Lung (tissue), 12 donors: ENCODE measurements around the gene OR4D5. TPM values are rescaled to one million over a fixed set of nuclear protein-coding genes. Genes with fewer than 3 reads are reported as not detected.

ENCODE experiments used
- ATAC-seq: fragments of 200-7000 bp; cut with Tn5 transposase; one replicate; pipeline ENCODE4 v1.9.1; 2020; ENCODE audit warnings: moderate number of reproducible peaks; ENCODE audit not compliant: insufficient read depth, low FRiP score
- DNase-seq, 3 donors: peaks; one replicate each; pipeline ENCODE4 v3.0.0-alpha.2; 2013 to 2017
- H3K27ac ChIP-seq, 2 donors: one replicate each; pipeline ENCODE4 v1.5.1; 2013; ENCODE audit warnings: mild to moderate bottlenecking in 2 of 2, moderate library complexity in 2 of 2, control low read depth in 1 of 2, inconsistent platforms in 1 of 2, low read depth in 1 of 2, low read length in 1 of 2
- H3K27me3 ChIP-seq, 3 donors: one replicate each; pipeline ENCODE4 v1.5.1; 2013; ENCODE audit warnings: low read length in 2 of 3; ENCODE audit not compliant: control insufficient read depth in 3 of 3, insufficient read depth in 3 of 3
- H3K36me3 ChIP-seq, 4 donors: one replicate each; pipeline ENCODE4 v1.5.1; 2013; ENCODE audit warnings: low read length in 4 of 4, mild to moderate bottlenecking in 1 of 4, moderate library complexity in 1 of 4; ENCODE audit not compliant: control insufficient read depth in 4 of 4, insufficient read depth in 4 of 4
- H3K4me1 ChIP-seq, 5 donors: one replicate each; pipeline ENCODE4 v1.5.1; 2013; ENCODE audit warnings: low read length in 5 of 5, mild to moderate bottlenecking in 2 of 5, moderate library complexity in 1 of 5; ENCODE audit not compliant: control insufficient read depth in 5 of 5, insufficient read depth in 5 of 5
- H3K4me3 ChIP-seq: one replicate; pipeline ENCODE4 v1.5.1; 2013; ENCODE audit warnings: mild to moderate bottlenecking, control low read depth, moderate library complexity
- H3K9ac ChIP-seq, 2 donors: one replicate each; pipeline ENCODE4 v1.5.1; 2013; ENCODE audit warnings: low read length in 2 of 2, control low read depth in 1 of 2; ENCODE audit not compliant: insufficient read depth in 1 of 2
- H3K9me3 ChIP-seq, 4 donors: one replicate each; pipeline ENCODE4 v1.5.1; 2013; ENCODE audit warnings: low read length in 3 of 4, mild to moderate bottlenecking in 1 of 4, moderate library complexity in 1 of 4; ENCODE audit not compliant: control insufficient read depth in 4 of 4, insufficient read depth in 3 of 4
- WGBS, 2 donors: extraction: QIAGEN DNeasy Blood & Tissue Kit; methylation state at CpG; one replicate each; pipeline ENCODE4 v1.1.7; 2013; 5-methylcytosine and 5-hydroxymethylcytosine counted together
- polyA plus RNA-seq, 2 donors: library from polyadenylated mRNA; stranded (reverse); fragments of 200-250 nt; gene quantifications; one replicate each; pipeline ENCODE4 v1.2.1, GENCODE V29; 2013
- total RNA-seq, 2 donors: library from RNA; depleted of rRNA in 1 of 2; stranded (reverse); fragments of >200 nt in 1 of 2; gene quantifications; one replicate each; pipeline ENCODE4 v1.2.1, GENCODE V29; 2014 to 2021
- TF ChIP-seq, protein P1 (sequence below): IDR thresholded peaks from 2 replicates; pipeline ENCODE4 v1.5.1; 2012; ENCODE audit warnings: mild to moderate bottlenecking; ENCODE audit errors: control extremely low read depth, extremely low read depth
- donor health status: control.
- donor health status: control.
- donor health status: Bipolar disorder and iron deficiency.
- donor health status: healthy.
- donor health status: DM: yes; HTN: yes; CAD: no.

OR4D5 gene
- total and polyA plus RNA-seq, 4 donors = not detected

DNA sequence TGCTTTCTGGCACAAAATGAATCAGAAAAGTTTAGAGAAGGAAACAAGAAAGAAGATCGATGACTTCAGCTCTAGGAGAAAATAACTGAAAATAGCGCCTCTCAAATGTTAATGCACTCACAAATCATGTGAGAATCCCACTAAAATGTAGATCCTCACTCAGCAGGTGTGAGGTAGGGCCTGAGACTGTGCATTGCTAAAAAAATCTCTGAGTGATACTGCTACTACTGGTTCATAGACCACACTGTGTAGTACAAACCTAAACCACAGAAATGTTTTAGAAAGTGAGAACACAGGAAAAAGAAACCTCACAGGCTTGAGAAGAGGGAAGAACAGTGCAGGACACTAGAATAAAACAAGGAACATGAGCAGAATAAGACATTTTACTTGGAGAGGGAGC lies 35.5 kb upstream of the OR4D5 start:
- Histone ChIP-seq H3K4me1 (no peaks in the 10 kb centered on the region), H3K27ac (no peak overlapping the region), H3K36me3 (no peaks in the 10 kb centered on the region), H3K9me3 (no peaks in the 10 kb centered on the region), H3K27me3 (no peaks in the 10 kb centered on the region), H3K4me3 (no peak overlapping the region), H3K9ac (no peak overlapping the region)
- 76 to 85% methylated on average over 2 of the region's 2 CpGs for WGBS, 2 donors
- DNase-seq (no peak), ATAC-seq (no peak)
- TF ChIP-seq, protein P1, sequence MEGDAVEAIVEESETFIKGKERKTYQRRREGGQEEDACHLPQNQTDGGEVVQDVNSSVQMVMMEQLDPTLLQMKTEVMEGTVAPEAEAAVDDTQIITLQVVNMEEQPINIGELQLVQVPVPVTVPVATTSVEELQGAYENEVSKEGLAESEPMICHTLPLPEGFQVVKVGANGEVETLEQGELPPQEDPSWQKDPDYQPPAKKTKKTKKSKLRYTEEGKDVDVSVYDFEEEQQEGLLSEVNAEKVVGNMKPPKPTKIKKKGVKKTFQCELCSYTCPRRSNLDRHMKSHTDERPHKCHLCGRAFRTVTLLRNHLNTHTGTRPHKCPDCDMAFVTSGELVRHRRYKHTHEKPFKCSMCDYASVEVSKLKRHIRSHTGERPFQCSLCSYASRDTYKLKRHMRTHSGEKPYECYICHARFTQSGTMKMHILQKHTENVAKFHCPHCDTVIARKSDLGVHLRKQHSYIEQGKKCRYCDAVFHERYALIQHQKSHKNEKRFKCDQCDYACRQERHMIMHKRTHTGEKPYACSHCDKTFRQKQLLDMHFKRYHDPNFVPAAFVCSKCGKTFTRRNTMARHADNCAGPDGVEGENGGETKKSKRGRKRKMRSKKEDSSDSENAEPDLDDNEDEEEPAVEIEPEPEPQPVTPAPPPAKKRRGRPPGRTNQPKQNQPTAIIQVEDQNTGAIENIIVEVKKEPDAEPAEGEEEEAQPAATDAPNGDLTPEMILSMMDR = no peak

DNA sequence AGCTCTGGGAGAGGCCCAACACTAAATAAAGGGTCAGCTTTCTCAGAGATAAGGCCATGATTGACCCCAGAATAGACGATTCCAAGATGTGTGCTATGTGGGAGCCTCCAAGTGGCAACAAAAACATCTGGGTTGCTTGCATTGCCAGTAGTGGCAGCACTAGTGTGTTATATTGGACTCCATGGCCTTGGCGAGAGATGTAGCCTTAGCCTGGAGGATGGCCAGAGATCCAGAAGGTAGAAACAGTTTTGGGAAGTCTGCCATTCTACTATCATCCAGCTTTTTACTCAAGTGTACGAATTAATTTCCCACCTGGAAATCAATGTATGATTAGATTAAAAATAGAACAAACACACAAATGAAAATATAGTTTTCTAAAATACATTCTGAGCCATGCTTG lies 34.5 kb upstream of the OR4D5 start:
- no peak overlapping the region for H3K4me3 ChIP-seq
- no peak overlapping the region for H3K27ac ChIP-seq
- ATAC-seq (no peak), DNase-seq (no peak)
- TF ChIP-seq, protein P1 = no peak
- H3K4me1 ChIP-seq = no peaks in the 10 kb centered on the region
- WGBS, 2 donors = 70 to 90% methylated on average over 3 of the region's 3 CpGs
- H3K9ac ChIP-seq = no peak overlapping the region
- H3K27me3 ChIP-seq = no peaks in the 10 kb centered on the region
- H3K36me3 ChIP-seq = no peaks in the 10 kb centered on the region
- H3K9me3 ChIP-seq = no peaks in the 10 kb centered on the region

DNA sequence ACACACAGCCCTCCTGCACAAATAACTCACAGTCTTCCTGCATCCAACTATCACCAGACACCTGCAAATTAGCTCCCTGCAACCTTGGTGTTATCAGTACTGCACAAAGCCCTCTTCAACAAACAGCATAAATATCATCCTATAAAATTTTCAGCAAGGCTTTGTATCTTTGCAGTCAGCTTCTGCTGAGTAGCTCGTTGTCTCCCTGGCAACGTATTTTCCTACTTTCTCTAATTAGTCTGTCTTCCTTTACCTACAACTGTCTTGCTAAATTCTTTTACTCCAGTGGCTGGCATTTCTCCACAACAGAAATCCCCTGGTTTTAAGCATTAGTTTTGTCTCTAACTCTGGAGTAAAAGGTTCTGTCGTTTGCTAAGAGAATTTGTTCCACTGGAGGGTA lies 33.6 kb upstream of the OR4D5 start:
- no peaks in the 10 kb centered on the region for H3K36me3 ChIP-seq
- H3K27me3 ChIP-seq = no peaks in the 10 kb centered on the region
- H3K9ac ChIP-seq = no peak overlapping the region
- 60 to 71% methylated on average over 3 of the region's 3 CpGs for WGBS, 2 donors
- DNase-seq = no peak
- TF ChIP-seq, protein P1 = no peak
- no peaks in the 10 kb centered on the region for H3K4me1 ChIP-seq
- H3K27ac ChIP-seq = no peak overlapping the region
- H3K9me3 ChIP-seq = no peaks in the 10 kb centered on the region
- H3K4me3 ChIP-seq = no peak overlapping the region
- no peak for ATAC-seq

DNA sequence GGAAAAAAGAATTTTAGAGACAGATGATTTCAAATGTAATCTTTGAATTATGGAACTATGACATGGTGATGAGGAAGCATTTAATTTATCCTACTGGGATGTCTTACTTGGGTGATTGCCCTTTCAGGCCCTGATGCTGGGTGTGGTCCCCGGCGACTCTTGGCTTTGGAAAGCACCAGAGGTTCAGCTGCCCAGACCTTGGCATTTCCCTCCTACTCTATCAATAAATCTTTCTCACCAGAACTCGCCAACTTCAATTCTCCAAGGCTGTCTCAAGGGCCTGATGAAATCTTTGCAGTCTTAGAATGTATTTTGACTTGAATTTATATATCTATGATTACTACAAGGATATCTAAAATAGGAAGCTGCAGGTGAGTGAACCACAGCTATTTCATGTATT lies 18.5 kb upstream of the OR4D5 start:
- Histone ChIP-seq H3K27me3 (no peaks in the 10 kb centered on the region), H3K36me3 (no peaks in the 10 kb centered on the region), H3K9me3 (no peaks in the 10 kb centered on the region), H3K4me1 (no peaks in the 10 kb centered on the region), H3K27ac (no peak overlapping the region), H3K9ac (no peak overlapping the region), H3K4me3 (no peak overlapping the region)
- TF ChIP-seq, protein P1 = no peak
- WGBS, 2 donors = 82% methylated on average over 3 of the region's 3 CpGs
- DNase-seq = no peak
- no peak for ATAC-seq
